Stimulated activated naive CD8-positive, alpha-beta T cell treated with anti-CD3 and anti-CD28 coated beads, Interleukin-15, amount 100 ng/mL, for 72 hours (primary cell): ENCODE results near the gene CLCA1.
A peak's percentile ranks its signal among the peaks of the same experiment; 100 is the strongest.

Source experiments
- ATAC-seq: fragments of 150-1000 bp; cut with Tn5 transposase; 2 replicates; pipeline ENCODE4 v1.10.0; 2021; ENCODE audit warnings: mild to moderate bottlenecking, moderate library complexity
- DNase-seq, 2 donors: peaks; one replicate each; pipeline ENCODE4 v3.0.0; 2021 to 2022
- H3K27ac Mint-ChIP-seq, 2 donors: one replicate each; pipeline ENCODE4 v1.8.0; 2022; ENCODE audit warnings: mild to moderate bottlenecking in 2 of 2, mixed read lengths in 2 of 2, moderate library complexity in 2 of 2
- H3K27me3 Mint-ChIP-seq: one replicate; pipeline ENCODE4 v1.8.0; 2022; ENCODE audit warnings: mixed read lengths
- H3K4me1 Mint-ChIP-seq: one replicate; pipeline ENCODE4 v1.8.0; 2022; ENCODE audit warnings: mild to moderate bottlenecking, mixed read lengths
- H3K4me3 Mint-ChIP-seq, 2 donors: one replicate each; pipeline ENCODE4 v1.8.0; 2022; ENCODE audit warnings: mild to moderate bottlenecking in 2 of 2, mixed read lengths in 2 of 2, moderate library complexity in 1 of 2
- H3K9me3 Mint-ChIP-seq, 2 donors: one replicate each; pipeline ENCODE4 v1.8.0; 2022; ENCODE audit warnings: mixed read lengths in 2 of 2

Gene CLCA1

GRCh38 chr1:86468501-86468977, at the start of gene CLCA1:
Gene CLCA1, plus strand, starts transcription at chr1:86468927. Its CDS starts 45 bp downstream, at chr1:86468972.
- no peak for ATAC-seq
- no peak within 1 kb of the TSS for H3K27ac Mint-ChIP-seq
- H3K9me3 Mint-ChIP-seq = no peaks in the 10 kb centered on the region
- peaks cover 16% of the 10 kb centered on the region for H3K27me3 Mint-ChIP-seq
- H3K4me3 Mint-ChIP-seq = no peak within 1 kb of the TSS
- no peak for DNase-seq
- no peaks in the 10 kb centered on the region for H3K4me1 Mint-ChIP-seq

GRCh38 chr1:86419277-86419903, 49.3 kb upstream of the CLCA1 start:
- Mint-ChIP-seq H3K4me1 (peaks cover 6% of the 10 kb centered on the region), H3K9me3 (no peaks in the 10 kb centered on the region), H3K27ac (no peak overlapping the region), H3K4me3 (peak overlapping the region; percentile 47 to 59), H3K27me3 (peaks cover 7% of the 10 kb centered on the region)
- ATAC-seq = peak; percentile 85
- DNase-seq = peak; percentile 33 to 47

- Mint-ChIP-seq H3K4me3 (no peak overlapping the region), H3K9me3 (no peaks in the 10 kb centered on the region), H3K27ac (no peak overlapping the region), H3K27me3 (peaks cover 14% of the 10 kb centered on the region), H3K4me1 (peaks cover 6% of the 10 kb centered on the region)
- no peak for ATAC-seq
- DNase-seq = no peak
These were observed 47.0 kb upstream of the CLCA1 start for GRCh38 chr1:86421601-86422280.

GRCh38 chr1:86423473-86423872, 45.3 kb upstream of the CLCA1 start:
- Mint-ChIP-seq H3K4me3 (no peak overlapping the region), H3K27me3 (peaks cover 14% of the 10 kb centered on the region), H3K27ac (no peak overlapping the region), H3K9me3 (no peaks in the 10 kb centered on the region), H3K4me1 (peaks cover 6% of the 10 kb centered on the region)
- no peak for DNase-seq
- ATAC-seq = no peak

- DNase-seq (no peak), ATAC-seq (no peak)
- Mint-ChIP-seq H3K4me3 (no peak within 1 kb of the TSS), H3K4me1 (peaks cover 6% of the 10 kb centered on the region), H3K27ac (no peak within 1 kb of the TSS), H3K9me3 (no peaks in the 10 kb centered on the region), H3K27me3 (peaks cover 14% of the 10 kb centered on the region)
These were observed 44.9 kb upstream of the CLCA1 start, which contains the start of gene CLCA2 for GRCh38 chr1:86423873-86424272. Gene CLCA2, plus strand, starts transcription at chr1:86424171. Its CDS starts 77 bp downstream, at chr1:86424248.

GRCh38 chr1:86429122-86429725, 39.5 kb upstream of the CLCA1 start:
- H3K4me1 Mint-ChIP-seq = no peaks in the 10 kb centered on the region
- H3K4me3 Mint-ChIP-seq = no peak overlapping the region
- no peaks in the 10 kb centered on the region for H3K9me3 Mint-ChIP-seq
- ATAC-seq (no peak), DNase-seq (no peak)
- no peak overlapping the region for H3K27ac Mint-ChIP-seq
- H3K27me3 Mint-ChIP-seq = peaks cover 8% of the 10 kb centered on the region

- H3K27me3 Mint-ChIP-seq = peaks cover 8% of the 10 kb centered on the region
- H3K27ac Mint-ChIP-seq = no peak overlapping the region
- H3K4me3 Mint-ChIP-seq = no peak overlapping the region
- peak; percentile 85 for ATAC-seq
- no peak for DNase-seq
- H3K9me3 Mint-ChIP-seq = no peaks in the 10 kb centered on the region
- no peaks in the 10 kb centered on the region for H3K4me1 Mint-ChIP-seq
These were observed 38.9 kb upstream of the CLCA1 start for GRCh38 chr1:86429835-86430234.

GRCh38 chr1:86430376-86430775, 38.4 kb upstream of the CLCA1 start:
- ATAC-seq (peak; percentile 43), DNase-seq (no peak)
- Mint-ChIP-seq H3K4me3 (no peak overlapping the region), H3K27ac (no peak overlapping the region), H3K27me3 (peaks cover 5% of the 10 kb centered on the region), H3K9me3 (no peaks in the 10 kb centered on the region), H3K4me1 (no peaks in the 10 kb centered on the region)

- ATAC-seq (no peak), DNase-seq (no peak)
- Mint-ChIP-seq H3K4me3 (no peak overlapping the region), H3K4me1 (no peaks in the 10 kb centered on the region), H3K27ac (no peak overlapping the region), H3K27me3 (no peaks in the 10 kb centered on the region), H3K9me3 (no peaks in the 10 kb centered on the region)
These were observed 34.7 kb upstream of the CLCA1 start for GRCh38 chr1:86434059-86434458.

- ATAC-seq (no peak), DNase-seq (no peak)
- Mint-ChIP-seq H3K27me3 (no peaks in the 10 kb centered on the region), H3K4me3 (no peak overlapping the region), H3K27ac (no peak overlapping the region), H3K4me1 (no peaks in the 10 kb centered on the region), H3K9me3 (no peaks in the 10 kb centered on the region)
These were observed 33.4 kb upstream of the CLCA1 start for GRCh38 chr1:86435327-86435726.

- Mint-ChIP-seq H3K27me3 (no peaks in the 10 kb centered on the region), H3K4me1 (no peaks in the 10 kb centered on the region)
These were observed 32.7 kb upstream of the CLCA1 start for GRCh38 chr1:86436041-86436440.

GRCh38 chr1:86441581-86441980, 27.1 kb upstream of the CLCA1 start:
- Mint-ChIP-seq H3K4me1 (peaks cover 9% of the 10 kb centered on the region), H3K4me3 (no peak overlapping the region), H3K27ac (no peak overlapping the region), H3K9me3 (no peaks in the 10 kb centered on the region), H3K27me3 (no peaks in the 10 kb centered on the region)
- DNase-seq (no peak), ATAC-seq (no peak)

More at GRCh38 chr1:86436041-86436440, 32.7 kb upstream of the CLCA1 start:
- ATAC-seq = no peak
- H3K27ac Mint-ChIP-seq = no peak overlapping the region
- H3K4me3 Mint-ChIP-seq = no peak overlapping the region
- DNase-seq = no peak
- no peaks in the 10 kb centered on the region for H3K9me3 Mint-ChIP-seq

GRCh38 chr1:86441997-86442396, 26.7 kb upstream of the CLCA1 start:
- Mint-ChIP-seq H3K4me1 (peaks cover 9% of the 10 kb centered on the region), H3K9me3 (no peaks in the 10 kb centered on the region), H3K4me3 (no peak overlapping the region), H3K27ac (no peak overlapping the region), H3K27me3 (no peaks in the 10 kb centered on the region)
- ATAC-seq (no peak), DNase-seq (no peak)

- DNase-seq (no peak), ATAC-seq (no peak)
- Mint-ChIP-seq H3K9me3 (no peaks in the 10 kb centered on the region), H3K27me3 (no peaks in the 10 kb centered on the region), H3K27ac (no peak overlapping the region), H3K4me3 (no peak overlapping the region), H3K4me1 (peaks cover 9% of the 10 kb centered on the region)
These were observed 22.8 kb upstream of the CLCA1 start for GRCh38 chr1:86445919-86446318.

GRCh38 chr1:86447198-86447790, 21.4 kb upstream of the CLCA1 start:
- ATAC-seq = no peak
- Mint-ChIP-seq H3K4me1 (no peaks in the 10 kb centered on the region), H3K27ac (no peak overlapping the region), H3K4me3 (no peak overlapping the region), H3K9me3 (no peaks in the 10 kb centered on the region), H3K27me3 (no peaks in the 10 kb centered on the region)
- no peak for DNase-seq

- Mint-ChIP-seq H3K27ac (peak overlapping the region in 1 of 2 donors; percentile 41), H3K4me1 (no peaks in the 10 kb centered on the region), H3K4me3 (no peak overlapping the region), H3K27me3 (no peaks in the 10 kb centered on the region), H3K9me3 (no peaks in the 10 kb centered on the region)
- DNase-seq = no peak
- no peak for ATAC-seq
These were observed 20.1 kb upstream of the CLCA1 start for GRCh38 chr1:86448670-86449069.
